ENCODE data around the gene BBLN. TPM values are rescaled to one million over a fixed set of nuclear protein-coding genes. Genes with fewer than 3 reads are reported as not detected.
A peak's percentile ranks its signal among the peaks of the same experiment; 100 is the strongest.

The BBLN gene
- polyA plus RNA-seq, 1 donor from 2014 or later, result 330 TPM

DNA sequence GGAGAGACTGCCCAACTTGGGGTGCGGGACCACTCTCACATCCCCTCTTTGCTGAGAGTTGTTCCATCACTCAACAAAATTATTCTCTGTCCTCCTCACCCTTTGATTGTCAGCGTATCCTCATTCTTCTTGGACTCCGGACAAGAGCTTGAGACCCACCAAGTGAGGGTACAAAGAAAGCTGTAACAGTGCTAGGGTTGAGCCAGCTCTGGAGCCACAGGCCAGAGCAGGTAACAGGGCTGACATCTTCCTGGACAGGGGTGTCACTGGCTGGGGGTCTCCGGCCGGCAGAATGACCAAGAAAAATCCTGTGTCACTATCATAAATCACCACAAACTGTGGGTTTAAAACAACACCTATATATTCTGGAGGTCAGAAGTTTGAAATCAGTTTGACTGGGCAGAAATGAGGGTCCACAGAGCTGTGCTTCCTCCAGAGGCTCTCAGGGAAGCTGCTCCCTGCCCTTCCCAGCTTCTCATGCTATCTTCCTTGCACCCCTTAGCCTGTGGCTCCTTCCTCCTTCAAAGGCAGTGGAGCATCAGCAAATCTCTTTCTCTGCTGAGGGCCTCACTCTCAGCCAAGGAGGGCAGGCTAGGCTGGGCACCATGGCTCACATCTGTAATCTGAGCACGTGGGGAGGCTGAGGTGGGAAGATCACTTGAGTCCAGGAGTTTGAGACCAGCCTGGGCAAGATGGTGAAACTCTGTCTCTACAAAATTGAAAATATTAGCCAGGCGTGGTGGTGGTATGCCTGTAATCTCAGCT lies 4.1 kb upstream of the BBLN start:
- Histone ChIP-seq H3K9me2 (ENCODE audit: insufficient read depth, low read length) (no peaks in the 10 kb centered on the region), H3K79me2 (replicated peaks; ENCODE audit: insufficient read depth, low read length) (no peaks in the 10 kb centered on the region), H3F3A (ENCODE audit: insufficient read depth, low read length, poor library complexity, severe bottlenecking) (no peaks in the 10 kb centered on the region), H3K27me3 (ENCODE audit: insufficient read depth, low read depth, low read length) (no peaks in the 10 kb centered on the region), H3K9me3 (ENCODE audit: low read length) (no peaks in the 10 kb centered on the region), H3K4me3 (ENCODE audit: low read length) (no peak overlapping the region), H3K36me3 (ENCODE audit: insufficient read depth, low read length) (no peaks in the 10 kb centered on the region), H3K9ac (ENCODE audit: low read length) (no peak overlapping the region), H4K20me1 (ENCODE audit: insufficient read depth) (no peaks in the 10 kb centered on the region), H3K4me2 (ENCODE audit: low read length) (no peak overlapping the region), H2AFZ (ENCODE audit: low read depth, low read length) (no peak overlapping the region), H3K27ac (ENCODE audit: low read length) (no peak overlapping the region)
- TF ChIP-seq, protein P1, sequence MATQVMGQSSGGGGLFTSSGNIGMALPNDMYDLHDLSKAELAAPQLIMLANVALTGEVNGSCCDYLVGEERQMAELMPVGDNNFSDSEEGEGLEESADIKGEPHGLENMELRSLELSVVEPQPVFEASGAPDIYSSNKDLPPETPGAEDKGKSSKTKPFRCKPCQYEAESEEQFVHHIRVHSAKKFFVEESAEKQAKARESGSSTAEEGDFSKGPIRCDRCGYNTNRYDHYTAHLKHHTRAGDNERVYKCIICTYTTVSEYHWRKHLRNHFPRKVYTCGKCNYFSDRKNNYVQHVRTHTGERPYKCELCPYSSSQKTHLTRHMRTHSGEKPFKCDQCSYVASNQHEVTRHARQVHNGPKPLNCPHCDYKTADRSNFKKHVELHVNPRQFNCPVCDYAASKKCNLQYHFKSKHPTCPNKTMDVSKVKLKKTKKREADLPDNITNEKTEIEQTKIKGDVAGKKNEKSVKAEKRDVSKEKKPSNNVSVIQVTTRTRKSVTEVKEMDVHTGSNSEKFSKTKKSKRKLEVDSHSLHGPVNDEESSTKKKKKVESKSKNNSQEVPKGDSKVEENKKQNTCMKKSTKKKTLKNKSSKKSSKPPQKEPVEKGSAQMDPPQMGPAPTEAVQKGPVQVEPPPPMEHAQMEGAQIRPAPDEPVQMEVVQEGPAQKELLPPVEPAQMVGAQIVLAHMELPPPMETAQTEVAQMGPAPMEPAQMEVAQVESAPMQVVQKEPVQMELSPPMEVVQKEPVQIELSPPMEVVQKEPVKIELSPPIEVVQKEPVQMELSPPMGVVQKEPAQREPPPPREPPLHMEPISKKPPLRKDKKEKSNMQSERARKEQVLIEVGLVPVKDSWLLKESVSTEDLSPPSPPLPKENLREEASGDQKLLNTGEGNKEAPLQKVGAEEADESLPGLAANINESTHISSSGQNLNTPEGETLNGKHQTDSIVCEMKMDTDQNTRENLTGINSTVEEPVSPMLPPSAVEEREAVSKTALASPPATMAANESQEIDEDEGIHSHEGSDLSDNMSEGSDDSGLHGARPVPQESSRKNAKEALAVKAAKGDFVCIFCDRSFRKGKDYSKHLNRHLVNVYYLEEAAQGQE (IDR thresholded peaks at IDR 0.05; ENCODE audit: borderline replicate concordance), result no peak
- TF ChIP-seq CTCF (IDR thresholded peaks at IDR 0.05; ENCODE audit: poor library complexity, severe bottlenecking), result no peak
- TF ChIP-seq TAF1 (IDR thresholded peaks at IDR 0.05; ENCODE audit: low read depth), result no peak
- TF ChIP-seq EZH2 (IDR thresholded peaks at IDR 0.05; ENCODE audit: borderline replicate concordance, insufficient read depth, low read length, poor library complexity, severe bottlenecking), result no peak
- no peak for TF ChIP-seq EP300 (conservative IDR thresholded peaks at IDR 0.05; ENCODE audit: poor library complexity, severe bottlenecking)
- no peak for TF ChIP-seq SMC3 (conservative IDR thresholded peaks at IDR 0.05; ENCODE audit: poor library complexity)

DNA sequence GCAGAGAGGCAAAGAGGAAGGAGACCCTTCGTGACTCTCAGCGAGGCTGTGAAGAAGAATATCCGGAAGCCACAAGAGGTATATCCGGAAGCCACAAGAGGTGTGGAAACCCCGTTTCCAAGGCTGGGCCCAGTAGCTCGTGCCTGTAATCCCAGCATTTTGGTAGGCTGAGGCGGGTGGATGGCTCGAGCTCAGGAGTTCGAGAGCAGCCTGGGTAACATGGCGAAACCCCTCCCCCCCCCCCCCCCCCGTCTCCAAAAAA lies 612 bp upstream of the BBLN start:
- Histone ChIP-seq H3K4me3 (ENCODE audit: low read length) (peak overlapping the region; percentile 75), H3F3A (ENCODE audit: insufficient read depth, low read length, poor library complexity, severe bottlenecking) (no peaks in the 10 kb centered on the region), H2AFZ (ENCODE audit: low read depth, low read length) (no peak overlapping the region), H4K20me1 (ENCODE audit: insufficient read depth) (no peaks in the 10 kb centered on the region), H3K36me3 (ENCODE audit: insufficient read depth, low read length) (peaks cover 3% of the 10 kb centered on the region), H3K9me2 (ENCODE audit: insufficient read depth, low read length) (no peaks in the 10 kb centered on the region), H3K9ac (ENCODE audit: low read length) (peak overlapping the region; percentile 39), H3K9me3 (ENCODE audit: low read length) (no peaks in the 10 kb centered on the region), H3K79me2 (replicated peaks; ENCODE audit: insufficient read depth, low read length) (no peaks in the 10 kb centered on the region), H3K27ac (ENCODE audit: low read length) (peak overlapping the region; percentile 39), H3K27me3 (ENCODE audit: insufficient read depth, low read depth, low read length) (no peaks in the 10 kb centered on the region), H3K4me2 (ENCODE audit: low read length) (no peak overlapping the region)
- TF ChIP-seq POLR2AphosphoS5 (IDR thresholded peaks at IDR 0.05) (no peak), EZH2 (IDR thresholded peaks at IDR 0.05; ENCODE audit: borderline replicate concordance, insufficient read depth, low read length, poor library complexity, severe bottlenecking) (no peak), CTCF (IDR thresholded peaks at IDR 0.05; ENCODE audit: poor library complexity, severe bottlenecking) (no peak), SMC3 (conservative IDR thresholded peaks at IDR 0.05; ENCODE audit: poor library complexity) (no peak), EP300 (conservative IDR thresholded peaks at IDR 0.05; ENCODE audit: poor library complexity, severe bottlenecking) (no peak), RAD21 (conservative IDR thresholded peaks at IDR 0.05) (no peak), MXI1 (conservative IDR thresholded peaks at IDR 0.05; ENCODE audit: poor library complexity, severe bottlenecking) (no peak), TAF1 (IDR thresholded peaks at IDR 0.05; ENCODE audit: low read depth) (no peak)
- TF ChIP-seq, protein P1 (IDR thresholded peaks at IDR 0.05; ENCODE audit: borderline replicate concordance), result no peak

Data from neural cell (in vitro differentiated cells).